ENCODE measurements around the gene MMP12. TPM values are rescaled to one million over a fixed set of nuclear protein-coding genes. Genes with fewer than 3 reads are reported as not detected.

MMP12 gene
- total and polyA plus RNA-seq, 2 donors (not counting 1 experiment from before 2014, with no cell fraction given), result 0.27 to 0.83 TPM

GRCh38 chr11:102891736-102892135 is 17.0 kb upstream of the MMP12 start:
- Histone ChIP-seq H3K27ac (ENCODE audit: insufficient read depth, low read length) (no peak overlapping the region), H3K4me3 (replicated peaks in 1 of 4; ENCODE audit: control extremely low read depth in 1 of 4, insufficient read depth in 1 of 4, low read depth in 3 of 4, low read length in 4 of 4) (no peak overlapping the region), H2AFZ (ENCODE audit: low read length) (no peak overlapping the region), H4K20me1 (ENCODE audit: control insufficient read depth, extremely low read depth, insufficient read depth, low read length) (no peaks in the 10 kb centered on the region), H3K36me3 (ENCODE audit: control insufficient read depth, insufficient read depth, low read length) (no peaks in the 10 kb centered on the region), H3K4me2 (ENCODE audit: extremely low read depth, insufficient read depth, low read length) (no peak overlapping the region), H3K79me2 (ENCODE audit: control insufficient read depth, insufficient read depth, low read length) (no peaks in the 10 kb centered on the region), H3K9ac (ENCODE audit: insufficient read depth, low read length) (no peak overlapping the region), H3K4me1 (ENCODE audit: control insufficient read depth, extremely low read depth, insufficient read depth, low read length) (no peaks in the 10 kb centered on the region), H3K9me3 (ENCODE audit: control insufficient read depth, insufficient read depth, low read depth, low read length) (no peaks in the 10 kb centered on the region), H3K27me3 (ENCODE audit: control insufficient read depth, insufficient read depth, low read length) (no peaks in the 10 kb centered on the region)
- no peak for TF ChIP-seq CTCF (conservative IDR thresholded peaks at IDR 0.05 in 1 of 2, IDR thresholded peaks at IDR 0.05 in 1 of 2; ENCODE audit: low read depth in 1 of 2, low read length in 2 of 2)
- no peak for TF ChIP-seq EZH2 (IDR thresholded peaks at IDR 0.05; ENCODE audit: low read length, missing control alignments)
- DNase-seq (ENCODE audit: low read depth in 2 of 2), result peak in 1 of 2 donors; percentile 37

- H3K4me2 ChIP-seq (ENCODE audit: extremely low read depth, insufficient read depth, low read length), result no peak overlapping the region
- H4K20me1 ChIP-seq (ENCODE audit: control insufficient read depth, extremely low read depth, insufficient read depth, low read length), result no peaks in the 10 kb centered on the region
- DNase-seq (ENCODE audit: low read depth in 2 of 2), result peak in 1 of 2 donors; percentile 30
- H3K27me3 ChIP-seq (ENCODE audit: control insufficient read depth, insufficient read depth, low read length), result no peaks in the 10 kb centered on the region
- no peaks in the 10 kb centered on the region for H3K36me3 ChIP-seq (ENCODE audit: control insufficient read depth, insufficient read depth, low read length)
- no peak overlapping the region for H2AFZ ChIP-seq (ENCODE audit: low read length)
- TF ChIP-seq CTCF (conservative IDR thresholded peaks at IDR 0.05 in 1 of 2, IDR thresholded peaks at IDR 0.05 in 1 of 2; ENCODE audit: low read depth in 1 of 2, low read length in 2 of 2) (no peak), EZH2 (IDR thresholded peaks at IDR 0.05; ENCODE audit: low read length, missing control alignments) (no peak)
- peaks cover 2% of the 10 kb centered on the region for H3K4me1 ChIP-seq (ENCODE audit: control insufficient read depth, extremely low read depth, insufficient read depth, low read length)
- H3K79me2 ChIP-seq (ENCODE audit: control insufficient read depth, insufficient read depth, low read length), result no peaks in the 10 kb centered on the region
- H3K9ac ChIP-seq (ENCODE audit: insufficient read depth, low read length), result no peak overlapping the region
- no peak overlapping the region for H3K27ac ChIP-seq (ENCODE audit: insufficient read depth, low read length)
- no peak overlapping the region for H3K4me3 ChIP-seq (replicated peaks in 1 of 4; ENCODE audit: control extremely low read depth in 1 of 4, insufficient read depth in 1 of 4, low read depth in 3 of 4, low read length in 4 of 4)
- no peaks in the 10 kb centered on the region for H3K9me3 ChIP-seq (ENCODE audit: control insufficient read depth, insufficient read depth, low read depth, low read length)
These were observed 12.2 kb upstream of the MMP12 start for GRCh38 chr11:102886999-102887398.

GRCh38 chr11:102883141-102883540 is 8.4 kb upstream of the MMP12 start:
- Histone ChIP-seq H3K9me3 (ENCODE audit: control insufficient read depth, insufficient read depth, low read depth, low read length) (no peaks in the 10 kb centered on the region), H2AFZ (ENCODE audit: low read length) (no peak overlapping the region), H3K9ac (ENCODE audit: insufficient read depth, low read length) (no peak overlapping the region), H4K20me1 (ENCODE audit: control insufficient read depth, extremely low read depth, insufficient read depth, low read length) (no peaks in the 10 kb centered on the region), H3K79me2 (ENCODE audit: control insufficient read depth, insufficient read depth, low read length) (no peaks in the 10 kb centered on the region), H3K36me3 (ENCODE audit: control insufficient read depth, insufficient read depth, low read length) (no peaks in the 10 kb centered on the region), H3K4me2 (ENCODE audit: extremely low read depth, insufficient read depth, low read length) (no peak overlapping the region), H3K4me3 (replicated peaks in 1 of 4; ENCODE audit: control extremely low read depth in 1 of 4, insufficient read depth in 1 of 4, low read depth in 3 of 4, low read length in 4 of 4) (no peak overlapping the region), H3K27ac (ENCODE audit: insufficient read depth, low read length) (no peak overlapping the region), H3K4me1 (ENCODE audit: control insufficient read depth, extremely low read depth, insufficient read depth, low read length) (peaks cover 2% of the 10 kb centered on the region), H3K27me3 (ENCODE audit: control insufficient read depth, insufficient read depth, low read length) (no peaks in the 10 kb centered on the region)
- no peak for DNase-seq (ENCODE audit: low read depth in 2 of 2)
- no peak for TF ChIP-seq CTCF (conservative IDR thresholded peaks at IDR 0.05 in 1 of 2, IDR thresholded peaks at IDR 0.05 in 1 of 2; ENCODE audit: low read depth in 1 of 2, low read length in 2 of 2)
- no peak for TF ChIP-seq EZH2 (IDR thresholded peaks at IDR 0.05; ENCODE audit: low read length, missing control alignments)
